IMR-90 (cell line): ENCODE results near the gene SIK1. TPM values are rescaled to one million over a fixed set of nuclear protein-coding genes. Genes with fewer than 3 reads are reported as not detected.
"Not testable (repeated sequence)": the region's sequence is repeated elsewhere in the genome, so short reads cannot be mapped to it uniquely, and the experiment has no call there.

Source experiments
- ATAC-seq: fragments of 200-7000 bp; cut with Tn5 transposase; 2 replicates; pipeline ENCODE4 v1.9.1; 2020; ENCODE audit warnings: low read depth, mild to moderate bottlenecking, moderate library complexity
- BruUV-seq: library from RNA; stranded (reverse); fragments of 400-500 nt; replicated peaks from 2 replicates; lab custom pipeline; 2021; lab: Mats Ljungman, UMichigan
- CTCF ChIA-PET: fragments of 300-600 bp; formaldehyde crosslinking; extraction: SDS; loops from one replicate; lab custom pipeline; 2021; ENCODE audit warnings: antibody characterized with exemption; lab: Yijun Ruan, JAX
- POLR2A ChIA-PET: fragments of 300-600 bp; sonication (Branson Sonifier 250); formaldehyde crosslinking; loops from one replicate; lab custom pipeline; 2022; ENCODE audit warnings: antibody characterized with exemption; ENCODE audit not compliant: unreplicated experiment; lab: Charles Lee
- DNase-seq: peaks from one replicate; pipeline ENCODE4 v3.0.0; 2013
- H2AFZ ChIP-seq: replicated peaks from 2 replicates; pipeline ENCODE3; 2013; ENCODE audit warnings: low read length, mild to moderate bottlenecking; ENCODE audit not compliant: poor library complexity
- H2AK5ac ChIP-seq: 2 replicates; pipeline ENCODE4 v1.6.1; 2013; ENCODE audit warnings: low read depth, low read length, inconsistent platforms
- H2AK9ac ChIP-seq: replicated peaks from 2 replicates; pipeline ENCODE3; 2013; ENCODE audit warnings: mild to moderate bottlenecking, low read depth, low read length, moderate library complexity; ENCODE audit not compliant: poor library complexity
- H2BK120ac ChIP-seq: 2 replicates; pipeline ENCODE4 v1.6.1; 2013; ENCODE audit warnings: low read depth, low read length, inconsistent platforms
- H2BK15ac ChIP-seq: 3 replicates; pipeline ENCODE4 v1.6.1; 2013; ENCODE audit warnings: low read depth, low read length, inconsistent platforms
- H2BK20ac ChIP-seq: 2 replicates; pipeline ENCODE4 v1.6.1; 2013; ENCODE audit warnings: low read depth, mild to moderate bottlenecking, inconsistent platforms, low read length, moderate library complexity
- H2BK5ac ChIP-seq: 2 replicates; pipeline ENCODE4 v1.6.1; 2013; ENCODE audit warnings: mild to moderate bottlenecking, low read depth, low read length, inconsistent platforms; ENCODE audit not compliant: poor library complexity, severe bottlenecking
- H3K14ac ChIP-seq: replicated peaks from 2 replicates; pipeline ENCODE4 v1.6.1; 2013; ENCODE audit warnings: low read depth, low read length, inconsistent platforms
- H3K18ac ChIP-seq: 2 replicates; pipeline ENCODE4 v1.6.1; 2013; ENCODE audit warnings: low read depth, low read length, control low read depth
- H3K23ac ChIP-seq: 2 replicates; pipeline ENCODE4 v1.6.1; 2013; ENCODE audit warnings: low read depth, low read length, inconsistent platforms
- H3K27ac ChIP-seq: 2 replicates; pipeline ENCODE4 v1.5.1; 2013; ENCODE audit warnings: mild to moderate bottlenecking, control low read depth, low read length; ENCODE audit not compliant: insufficient read depth
- H3K27me3 ChIP-seq: 2 replicates; pipeline ENCODE4 v1.6.1; 2013; ENCODE audit warnings: low read length; ENCODE audit not compliant: control insufficient read depth, insufficient read depth
- H3K36me3 ChIP-seq: 2 replicates; pipeline ENCODE4 v1.6.1; 2013; ENCODE audit warnings: low read length, mixed read lengths; ENCODE audit not compliant: control insufficient read depth, insufficient read depth
- H3K4ac ChIP-seq: 2 replicates; pipeline ENCODE4 v1.6.1; 2013; ENCODE audit warnings: low read depth, low read length, inconsistent platforms
- H3K4me1 ChIP-seq: 2 replicates; pipeline ENCODE4 v1.6.1; 2013; ENCODE audit warnings: low read length, mixed read lengths; ENCODE audit not compliant: control insufficient read depth, insufficient read depth
- H3K4me2 ChIP-seq: 2 replicates; pipeline ENCODE4 v1.6.1; 2013; ENCODE audit warnings: low read depth, mild to moderate bottlenecking, control low read depth, low read length, moderate library complexity
- H3K4me3 ChIP-seq: 2 replicates; pipeline ENCODE4 v1.5.1; 2013; ENCODE audit warnings: low read depth, mild to moderate bottlenecking, control low read depth, low read length, moderate library complexity; ENCODE audit not compliant: insufficient read depth
- H3K56ac ChIP-seq: 2 replicates; pipeline ENCODE4 v1.6.1; 2013; ENCODE audit warnings: low read length, inconsistent platforms; ENCODE audit not compliant: insufficient read depth; ENCODE audit errors: extremely low read depth
- H3K79me1 ChIP-seq, 2 experiments: 2 replicates each; pipeline ENCODE4 v1.6.1; 2013; ENCODE audit warnings: low read length in 2 of 2, inconsistent platforms in 1 of 2, low read depth in 1 of 2
- H3K9ac ChIP-seq: 2 replicates; pipeline ENCODE4 v1.6.1; 2013; ENCODE audit warnings: low read depth, low read length, control low read depth
- H3K9me1 ChIP-seq: 2 replicates; pipeline ENCODE4 v1.6.1; 2013; ENCODE audit warnings: low read length, inconsistent platforms; ENCODE audit not compliant: insufficient read depth
- H3K9me3 ChIP-seq: 2 replicates; pipeline ENCODE4 v1.6.1; 2013; ENCODE audit warnings: low read length; ENCODE audit not compliant: control insufficient read depth, insufficient read depth
- H4K20me1 ChIP-seq: 2 replicates; pipeline ENCODE4 v1.6.1; 2013; ENCODE audit warnings: low read length, inconsistent platforms; ENCODE audit not compliant: insufficient read depth
- H4K5ac ChIP-seq: 2 replicates; pipeline ENCODE4 v1.6.1; 2013; ENCODE audit warnings: mild to moderate bottlenecking, low read depth, low read length, control low read depth
- H4K8ac ChIP-seq, 2 experiments: 2 replicates each; pipeline ENCODE4 v1.6.1; 2013; ENCODE audit warnings: low read depth in 2 of 2, low read length in 2 of 2, control low read depth in 1 of 2, inconsistent platforms in 1 of 2
- H4K91ac ChIP-seq: 2 replicates; pipeline ENCODE4 v1.6.1; 2013; ENCODE audit warnings: low read depth, low read length, inconsistent platforms; ENCODE audit not compliant: insufficient read depth
- WGBS, 2 experiments: methylation state at CpG; one replicate each; pipeline versions ENCODE4 v1.1.5 to v1.1.7; 2013; ENCODE audit warnings: missing lambda C conversion rate in 2 of 2; ENCODE audit not compliant: insufficient read length in 1 of 2; ENCODE audit errors: extremely low coverage in 2 of 2; 5-methylcytosine and 5-hydroxymethylcytosine counted together
- dilution Hi-C: fragments of 300-500 bp; cut with HindIII; formaldehyde crosslinking; loops from one replicate; pipeline ENCODE4 v1.14.3; 2018; ENCODE audit warnings: low sequenced_read_pairs; ENCODE audit not compliant: unreplicated experiment
- in situ Hi-C: fragments of 300-500 bp; cut with MboI; formaldehyde crosslinking; loops from 3 replicates; pipeline ENCODE4 v1.14.3; 2019; ENCODE audit warnings: low sequenced_read_pairs, inconsistent platforms, mixed read lengths
- intact Hi-C: fragments of 100-400 bp; cut with micrococcal nuclease; formaldehyde crosslinking; loops from 2 replicates; pipeline ENCODE4 v1.10.0; 2022
- polyA plus RNA-seq, 3 experiments: library from polyadenylated mRNA; depleted of rRNA; stranded (reverse); fragments of >200 nt; gene quantifications; 2 replicates each; pipeline ENCODE4 v1.2.3, GENCODE V29; 2012; ENCODE audit warnings: low replicate concordance in 1 of 3
- total RNA-seq: library from RNA; depleted of rRNA; stranded (reverse); fragments of >200 nt; gene quantifications from 2 replicates; pipeline ENCODE4 v1.2.3, GENCODE V29; 2012

The SIK1 gene
- total and polyA plus RNA-seq, 2 of the 4 experiments (the other 2 are of a cell fraction), result 0.54 to 1.9 TPM

- H2BK5ac ChIP-seq, H2AK9ac ChIP-seq, H4K91ac ChIP-seq, H4K5ac ChIP-seq, H3K36me3 ChIP-seq, H3K4me2 ChIP-seq, POLR2A ChIA-PET, H2BK120ac ChIP-seq, in situ Hi-C loops, H3K9ac ChIP-seq, BruUV-seq, dilution Hi-C loops, H3K79me1 ChIP-seq, ATAC-seq, H3K4me3 ChIP-seq, H2BK20ac ChIP-seq, H3K9me3 ChIP-seq, H3K9me1 ChIP-seq, H3K4me1 ChIP-seq, DNase-seq, H2AFZ ChIP-seq, H3K27ac ChIP-seq, intact Hi-C loops, H4K20me1 ChIP-seq, H3K23ac ChIP-seq, CTCF ChIA-PET, H3K14ac ChIP-seq, H4K8ac ChIP-seq, H3K56ac ChIP-seq, H3K4ac ChIP-seq, H2BK15ac ChIP-seq, H2AK5ac ChIP-seq, H3K18ac ChIP-seq, H3K27me3 ChIP-seq: not testable (repeated sequence)
- no CpG with 5 or more reads among the region's 5 CpGs for WGBS, 2 experiments
Measured at GRCh38 chr21:43454176-43454575, 27.2 kb upstream of the SIK1 start.

GRCh38 chr21:43451850-43452249 is 24.9 kb upstream of the SIK1 start:
- H3K4me2 ChIP-seq, H2BK20ac ChIP-seq, intact Hi-C loops, H4K5ac ChIP-seq, H2BK15ac ChIP-seq, BruUV-seq, H3K56ac ChIP-seq, H3K4me1 ChIP-seq, H3K9me1 ChIP-seq, H3K14ac ChIP-seq, in situ Hi-C loops, H2AK5ac ChIP-seq, H4K20me1 ChIP-seq, ATAC-seq, dilution Hi-C loops, H3K27ac ChIP-seq, POLR2A ChIA-PET, H2BK120ac ChIP-seq, H3K4ac ChIP-seq, H3K4me3 ChIP-seq, H4K91ac ChIP-seq, H4K8ac ChIP-seq, DNase-seq, H2BK5ac ChIP-seq, CTCF ChIA-PET, H2AFZ ChIP-seq, H3K9ac ChIP-seq, H2AK9ac ChIP-seq, H3K27me3 ChIP-seq, H3K36me3 ChIP-seq, H3K23ac ChIP-seq, H3K18ac ChIP-seq, H3K79me1 ChIP-seq, H3K9me3 ChIP-seq: not testable (repeated sequence)
- WGBS, 2 experiments, result no CpG with 5 or more reads among the region's 17 CpGs
